Lung (tissue), 12 donors: Measurements from ENCODE around the gene CDKN1C. TPM values are rescaled to one million over a fixed set of nuclear protein-coding genes. Genes with fewer than 3 reads are reported as not detected.

Experiments
- ATAC-seq: fragments of 200-7000 bp; cut with Tn5 transposase; one replicate; pipeline ENCODE4 v1.9.1; 2020; ENCODE audit warnings: moderate number of reproducible peaks; ENCODE audit not compliant: insufficient read depth, low FRiP score
- DNase-seq, 3 donors: peaks; one replicate each; pipeline ENCODE4 v3.0.0-alpha.2; 2013 to 2017
- H3K27ac ChIP-seq, 2 donors: one replicate each; pipeline ENCODE4 v1.5.1; 2013; ENCODE audit warnings: mild to moderate bottlenecking in 2 of 2, moderate library complexity in 2 of 2, control low read depth in 1 of 2, inconsistent platforms in 1 of 2, low read depth in 1 of 2, low read length in 1 of 2
- H3K27me3 ChIP-seq, 3 donors: one replicate each; pipeline ENCODE4 v1.5.1; 2013; ENCODE audit warnings: low read length in 2 of 3; ENCODE audit not compliant: control insufficient read depth in 3 of 3, insufficient read depth in 3 of 3
- H3K36me3 ChIP-seq, 4 donors: one replicate each; pipeline ENCODE4 v1.5.1; 2013; ENCODE audit warnings: low read length in 4 of 4, mild to moderate bottlenecking in 1 of 4, moderate library complexity in 1 of 4; ENCODE audit not compliant: control insufficient read depth in 4 of 4, insufficient read depth in 4 of 4
- H3K4me1 ChIP-seq, 5 donors: one replicate each; pipeline ENCODE4 v1.5.1; 2013; ENCODE audit warnings: low read length in 5 of 5, mild to moderate bottlenecking in 2 of 5, moderate library complexity in 1 of 5; ENCODE audit not compliant: control insufficient read depth in 5 of 5, insufficient read depth in 5 of 5
- H3K4me3 ChIP-seq: one replicate; pipeline ENCODE4 v1.5.1; 2013; ENCODE audit warnings: mild to moderate bottlenecking, control low read depth, moderate library complexity
- H3K9ac ChIP-seq, 2 donors: one replicate each; pipeline ENCODE4 v1.5.1; 2013; ENCODE audit warnings: low read length in 2 of 2, control low read depth in 1 of 2; ENCODE audit not compliant: insufficient read depth in 1 of 2
- H3K9me3 ChIP-seq, 4 donors: one replicate each; pipeline ENCODE4 v1.5.1; 2013; ENCODE audit warnings: low read length in 3 of 4, mild to moderate bottlenecking in 1 of 4, moderate library complexity in 1 of 4; ENCODE audit not compliant: control insufficient read depth in 4 of 4, insufficient read depth in 3 of 4
- CTCF ChIP-seq: IDR thresholded peaks from 2 replicates; pipeline ENCODE4 v1.5.1; 2012; ENCODE audit warnings: mild to moderate bottlenecking; ENCODE audit errors: control extremely low read depth, extremely low read depth
- WGBS, 2 donors: extraction: QIAGEN DNeasy Blood & Tissue Kit; methylation state at CpG; one replicate each; pipeline ENCODE4 v1.1.7; 2013; 5-methylcytosine and 5-hydroxymethylcytosine counted together
- polyA plus RNA-seq, 2 donors: library from polyadenylated mRNA; stranded (reverse); fragments of 200-250 nt; gene quantifications; one replicate each; pipeline ENCODE4 v1.2.1, GENCODE V29; 2013
- total RNA-seq, 2 donors: library from RNA; depleted of rRNA in 1 of 2; stranded (reverse); fragments of >200 nt in 1 of 2; gene quantifications; one replicate each; pipeline ENCODE4 v1.2.1, GENCODE V29; 2014 to 2021
- donor health status: control.
- donor health status: control.
- donor health status: Bipolar disorder and iron deficiency.
- donor health status: healthy.
- donor health status: DM: yes; HTN: yes; CAD: no.

The CDKN1C gene
- total and polyA plus RNA-seq, 4 donors = 9.9 to 123 (median 26.8) TPM

DNA sequence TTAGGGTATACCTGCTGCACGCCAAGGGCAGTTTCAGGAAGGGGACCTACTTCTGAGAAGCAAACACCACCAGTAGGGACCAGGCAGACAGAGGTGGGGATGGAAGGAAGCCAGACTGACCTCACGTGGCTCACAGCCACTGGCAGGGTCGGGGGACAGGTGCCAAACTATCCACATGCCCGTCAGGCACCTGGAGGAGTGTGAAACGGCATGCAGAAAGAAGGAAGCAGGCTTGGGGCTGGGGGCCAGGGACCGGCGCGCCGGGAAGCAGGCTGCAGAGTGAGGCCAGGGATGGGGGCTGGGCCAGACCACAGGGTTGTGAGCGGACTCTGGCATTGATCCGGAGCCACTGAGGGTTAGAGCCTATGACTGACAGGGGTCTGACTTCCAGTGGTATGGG lies 47.5 kb downstream of the CDKN1C start:
- H3K4me1 ChIP-seq = peaks cover 0 to 61% (median 16%) of the 10 kb centered on the region in 5 donors
- H3K36me3 ChIP-seq = no peaks in the 10 kb centered on the region
- peak in 1 of 3 donors; percentile 28 for DNase-seq
- H3K9ac ChIP-seq = no peak overlapping the region
- H3K27me3 ChIP-seq = no peaks in the 10 kb centered on the region
- ATAC-seq = no peak
- H3K4me3 ChIP-seq = no peak overlapping the region
- WGBS, 2 donors = 36 to 53% methylated on average over 11 of the region's 11 CpGs
- TF ChIP-seq CTCF = no peak
- no peaks in the 10 kb centered on the region for H3K9me3 ChIP-seq
- no peak overlapping the region for H3K27ac ChIP-seq

DNA sequence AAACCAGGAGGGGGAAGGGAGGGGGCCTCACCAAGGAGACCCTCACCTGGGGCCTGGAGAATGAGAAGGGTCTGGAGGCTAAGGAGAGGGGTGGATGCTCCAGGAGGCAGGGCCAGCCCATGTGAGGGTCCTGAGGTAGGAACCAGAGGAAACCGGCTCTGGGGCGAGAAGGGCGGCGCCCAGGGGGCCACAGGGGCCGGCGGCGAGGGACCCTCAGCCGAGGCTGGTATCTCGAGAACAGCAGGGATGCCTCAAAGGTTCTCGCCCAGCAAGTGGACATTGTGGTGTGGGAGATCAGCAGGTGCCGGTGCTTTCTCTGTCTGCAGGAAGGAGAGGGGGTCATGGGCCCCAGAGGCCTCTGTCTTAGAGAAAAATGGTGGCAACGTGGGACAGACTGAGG lies 47.9 kb downstream of the CDKN1C start:
- H3K4me1 ChIP-seq = peaks cover 0 to 61% (median 16%) of the 10 kb centered on the region in 5 donors
- 69 to 82% methylated on average over 12 of the region's 12 CpGs for WGBS, 2 donors
- ATAC-seq (no peak), DNase-seq (no peak)
- H3K27me3 ChIP-seq = no peaks in the 10 kb centered on the region
- H3K27ac ChIP-seq = no peak overlapping the region
- H3K9me3 ChIP-seq = no peaks in the 10 kb centered on the region
- no peak for TF ChIP-seq CTCF
- H3K9ac ChIP-seq = peak overlapping the region in 1 of 2 donors; percentile 11
- H3K4me3 ChIP-seq = no peak overlapping the region
- no peaks in the 10 kb centered on the region for H3K36me3 ChIP-seq

DNA sequence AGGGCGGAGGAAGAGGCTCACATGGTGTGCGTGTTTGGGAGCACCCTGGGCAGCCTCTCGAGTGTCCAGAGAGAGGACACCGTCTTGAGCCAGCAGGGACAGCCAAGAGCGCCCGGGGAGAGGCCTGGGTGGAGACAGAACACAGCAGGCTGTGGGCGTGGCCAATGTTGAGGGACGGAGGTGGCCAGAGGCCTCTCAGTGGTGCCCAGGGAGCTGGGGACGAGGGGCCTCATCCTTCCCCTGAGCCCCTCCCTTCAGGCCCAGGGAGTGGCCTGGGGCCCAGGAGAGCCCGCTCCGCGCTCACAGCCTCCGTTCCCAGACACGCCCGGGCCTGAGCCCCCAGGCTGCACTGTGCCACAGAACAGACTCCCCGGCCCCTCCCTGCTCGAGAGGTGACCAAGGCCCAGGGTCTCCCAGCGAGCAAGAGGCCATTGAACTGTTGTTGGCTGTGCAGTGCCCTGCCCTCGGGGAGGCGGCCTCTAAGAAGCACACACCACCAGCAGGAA lies 48.4 kb downstream of the CDKN1C start:
- no peaks in the 10 kb centered on the region for H3K9me3 ChIP-seq
- ATAC-seq = peak; percentile 27
- H3K4me3 ChIP-seq = no peak overlapping the region
- no peaks in the 10 kb centered on the region for H3K27me3 ChIP-seq
- TF ChIP-seq CTCF = no peak
- peak; percentile 96 to 98 (median 97) for DNase-seq
- H3K36me3 ChIP-seq = no peaks in the 10 kb centered on the region
- peak overlapping the region in 1 of 2 donors; percentile 11 for H3K9ac ChIP-seq
- 37 to 50% methylated on average over 19 to 20 of the region's 20 CpGs for WGBS, 2 donors
- H3K27ac ChIP-seq = no peak overlapping the region
- H3K4me1 ChIP-seq = peaks cover 0 to 61% (median 16%) of the 10 kb centered on the region in 5 donors
